HepG2 (cell line): ENCODE data around the gene SPX. TPM values are rescaled to one million over a fixed set of nuclear protein-coding genes. Genes with fewer than 3 reads are reported as not detected.

Experiments used
- CEBPB ChIP-seq: IDR thresholded peaks from 2 replicates; pipeline ENCODE4 v1.6.1; 2011; ENCODE audit warnings: low read depth, low read length, improper control_type of control experiment, borderline replicate concordance
- CREBL2 ChIP-seq: sonication (generic); formaldehyde crosslinking; IDR thresholded peaks from 2 replicates; pipeline ENCODE4 v1.8.1; 2023; ENCODE audit warnings: missing genetic modification reagents, mild to moderate bottlenecking, borderline replicate concordance
- DNMT3B ChIP-seq: conservative IDR thresholded peaks from 2 replicates; pipeline ENCODE4 v1.6.1; 2016; ENCODE audit warnings: missing biosample characterization, control low read depth
- FOXK2 ChIP-seq: fragments of 450-650 bp; IDR thresholded peaks from 2 replicates; pipeline ENCODE4 v1.6.1; 2016
- GABPB1 ChIP-seq: IDR thresholded peaks from 2 replicates; pipeline ENCODE4 v1.6.1; 2016; ENCODE audit warnings: mild to moderate bottlenecking, missing genetic modification reagents, moderate library complexity, missing compliant biosample characterization
- KIAA2018 ChIP-seq: sonication (generic); formaldehyde crosslinking; IDR thresholded peaks from 2 replicates; pipeline ENCODE4 v1.5.0; 2020; ENCODE audit warnings: mild to moderate bottlenecking, missing genetic modification reagents, borderline replicate concordance
- LRRFIP1 ChIP-seq: sonication (generic); formaldehyde crosslinking; conservative IDR thresholded peaks from 2 replicates; pipeline ENCODE4 v1.4.0; 2020; ENCODE audit warnings: missing genetic modification reagents
- NFE2L1 ChIP-seq: sonication (generic); formaldehyde crosslinking; IDR thresholded peaks from 2 replicates; pipeline ENCODE4 v1.4.0; 2020; ENCODE audit warnings: missing genetic modification reagents, mild to moderate bottlenecking, borderline replicate concordance
- ZBTB33 ChIP-seq: sonication (generic); formaldehyde crosslinking; IDR thresholded peaks from 2 replicates; pipeline ENCODE4 v1.4.0; 2020; ENCODE audit warnings: missing genetic modification reagents
- ZBTB44 ChIP-seq: sonication (generic); formaldehyde crosslinking; IDR thresholded peaks from 2 replicates; pipeline ENCODE4 v1.4.0; 2020; ENCODE audit warnings: missing genetic modification reagents
- polyA plus RNA-seq, 8 experiments: library from polyadenylated mRNA; depleted of rRNA in 3 of 8; stranded (reverse) in 7 of 8; unstranded in 1 of 8; fragments of >200 nt; fragmentation: Illumina TruSeq in 4 of 8; extraction: Trizol in 4 of 8; gene quantifications; 2 replicates each; pipeline versions ENCODE4 v1.2.1 to v1.2.3, GENCODE V29; 2011 to 2016; ENCODE audit warnings: low read depth in 4 of 8, missing spikeins in 1 of 8, mixed read lengths in 1 of 8; ENCODE audit not compliant: insufficient read depth in 1 of 8
- total RNA-seq, 5 experiments: library from RNA; depleted of rRNA; stranded (reverse); fragments of >200 nt; fragmentation: Illumina TruSeq; extraction: Trizol; gene quantifications; 2 replicates each; pipeline ENCODE4 v1.2.3, GENCODE V29; 2016; ENCODE audit warnings: low read depth in 1 of 5

Gene SPX
- total and polyA plus RNA-seq, 2 of the 13 experiments (the other 11 are each of a cell fraction or from before 2014, with no cell fraction given), result 0.07 to 0.16 TPM

GRCh38 chr12:21501258-21502163 is 24.6 kb upstream of the SPX start, which contains the start of the genes GOLT1B and RECQL (continued):
- TF ChIP-seq KIAA2018 (CRISPR knock-in tag), result no peak
- no peak for TF ChIP-seq CEBPB
- no peak for TF ChIP-seq ZBTB44 (CRISPR knock-in tag)
- TF ChIP-seq ZBTB33 (CRISPR knock-in tag), result no peak
- TF ChIP-seq GABPB1 (CRISPR knock-in tag), result peak; percentile 91
- TF ChIP-seq NFE2L1 (CRISPR knock-in tag), result peak; percentile 3; the same call in 1 of the 2 replicates
- TF ChIP-seq DNMT3B (CRISPR knock-in tag), result 0 out of 2 replicates have a peak, but pooled peaks have one; percentile 51
- no peak for TF ChIP-seq LRRFIP1 (CRISPR knock-in tag)
- TF ChIP-seq FOXK2, result peak; percentile 87
- TF ChIP-seq CREBL2 (CRISPR knock-in tag), result no peak
